GM23248 (cell line): Measurements from ENCODE around the gene PLSCR3. TPM values are rescaled to one million over a fixed set of nuclear protein-coding genes. Genes with fewer than 3 reads are reported as not detected.

ENCODE experiments used
- DNase-seq: peaks from one replicate; pipeline ENCODE4 v3.0.0-alpha.2; 2015
- H2AFZ ChIP-seq: fragments of 200-600 bp; sonication (generic); 2 replicates; pipeline ENCODE4 v1.6.1; 2016; ENCODE audit warnings: antibody characterized with exemption
- H3F3A ChIP-seq: fragments of 200-600 bp; sonication (generic); 2 replicates; pipeline ENCODE4 v1.6.1; 2016; ENCODE audit warnings: mild to moderate bottlenecking, antibody characterized with exemption, mixed run types; ENCODE audit not compliant: insufficient read depth
- H3K27ac ChIP-seq: fragments of 200-600 bp; sonication (generic); 2 replicates; pipeline ENCODE4 v1.5.1; 2016; ENCODE audit warnings: mild to moderate bottlenecking
- H3K27me3 ChIP-seq: fragments of 200-600 bp; sonication (generic); replicated peaks from 2 replicates; pipeline ENCODE4 v1.6.1; 2016; ENCODE audit warnings: mild to moderate bottlenecking; ENCODE audit not compliant: insufficient read depth
- H3K36me3 ChIP-seq: fragments of 200-600 bp; sonication (generic); 2 replicates; pipeline ENCODE4 v1.6.1; 2016; ENCODE audit warnings: low read depth, mild to moderate bottlenecking
- H3K4me1 ChIP-seq: fragments of 200-600 bp; sonication (generic); 2 replicates; pipeline ENCODE4 v1.6.1; 2016; ENCODE audit warnings: mild to moderate bottlenecking; ENCODE audit not compliant: insufficient read depth
- H3K4me2 ChIP-seq: fragments of 200-600 bp; sonication (generic); one replicate; pipeline ENCODE4 v1.6.1; 2016; ENCODE audit warnings: mild to moderate bottlenecking; ENCODE audit not compliant: unreplicated experiment
- H3K4me3 ChIP-seq: fragments of 200-600 bp; sonication (generic); 2 replicates; pipeline ENCODE4 v1.5.1; 2016; ENCODE audit warnings: mild to moderate bottlenecking
- H3K79me2 ChIP-seq: fragments of 200-600 bp; sonication (generic); 2 replicates; pipeline ENCODE4 v1.6.1; 2016; ENCODE audit warnings: mild to moderate bottlenecking; ENCODE audit not compliant: insufficient read depth
- H3K9ac ChIP-seq: fragments of 200-600 bp; sonication (generic); 2 replicates; pipeline ENCODE4 v1.6.1; 2016; ENCODE audit warnings: mild to moderate bottlenecking
- H3K9me2 ChIP-seq: fragments of 200-600 bp; sonication (generic); 2 replicates; pipeline ENCODE4 v1.6.1; 2016; ENCODE audit warnings: mixed run types, mild to moderate bottlenecking, moderate library complexity; ENCODE audit not compliant: insufficient read depth
- H3K9me3 ChIP-seq: fragments of 200-600 bp; sonication (generic); one replicate; pipeline ENCODE4 v1.6.1; 2017; ENCODE audit warnings: low read depth
- H4K20me1 ChIP-seq: fragments of 200-600 bp; sonication (generic); 2 replicates; pipeline ENCODE4 v1.6.0; 2016; ENCODE audit not compliant: insufficient read depth
- EZH2 ChIP-seq: fragments of 200-600 bp; sonication (generic); IDR thresholded peaks from 2 replicates; pipeline ENCODE4 v1.6.1; 2018; ENCODE audit warnings: antibody characterized with exemption, mild to moderate bottlenecking; ENCODE audit not compliant: insufficient read depth, poor library complexity, severe bottlenecking
- EZH2phosphoT487 ChIP-seq: fragments of 200-600 bp; sonication (generic); IDR thresholded peaks from 2 replicates; pipeline ENCODE4 v1.6.1; 2018; ENCODE audit warnings: antibody characterized with exemption, moderate library complexity, mild to moderate bottlenecking, low read depth; ENCODE audit not compliant: insufficient read depth
- WGBS, 2 experiments: methylation state at CpG; one replicate each; pipeline ENCODE4 v1.1.6; 2015 to 2017; ENCODE audit warnings: low lambda C conversion rate in 2 of 2, low coverage in 1 of 2; ENCODE audit errors: missing lambda C conversion rate in 2 of 2; 5-methylcytosine and 5-hydroxymethylcytosine counted together
- in situ Hi-C: fragments of 300-500 bp; cut with MboI; formaldehyde crosslinking; loops from 2 replicates; pipeline ENCODE4 v1.15.0; 2020
- polyA plus RNA-seq: library from polyadenylated mRNA; unstranded; fragments of >200 nt; fragmentation: Nextera tagmentation; extraction: Ambion mirVana; gene quantifications from 2 replicates; pipeline ENCODE4 v1.2.1, GENCODE V29; 2016
- total RNA-seq: library from RNA; depleted of rRNA; stranded (reverse); fragments of >200 nt; shearing (Covaris generic); gene quantifications from 2 replicates; pipeline ENCODE4 v1.2.3, GENCODE V29; 2014

PLSCR3 gene
- total and polyA plus RNA-seq, 2 experiments from 2014 or later, result 73.9 to 136 TPM

DNA sequence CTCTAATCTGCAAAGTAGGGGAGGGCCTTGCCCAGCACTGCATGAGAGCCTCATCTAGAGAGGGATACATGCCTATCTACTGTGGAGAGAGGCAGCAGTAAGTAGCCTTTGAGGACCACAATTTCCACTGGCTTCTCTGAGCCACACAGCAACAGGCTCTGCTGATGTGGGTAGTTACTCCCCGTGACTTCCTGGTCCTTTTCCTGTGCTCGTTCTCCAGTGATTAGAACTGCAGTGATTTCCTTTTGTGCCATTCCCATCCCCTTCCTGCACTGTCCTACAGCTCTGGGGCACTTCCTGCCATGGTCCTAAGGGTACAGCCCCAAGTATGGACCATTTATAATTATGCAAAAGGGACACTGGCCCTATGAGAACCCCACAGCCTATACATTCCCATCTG lies 3.0 kb downstream of the PLSCR3 start:
- Histone ChIP-seq H3K9me3 (no peaks in the 10 kb centered on the region), H3K27ac (no peak overlapping the region), H3K4me2 (no peak overlapping the region), H3K4me3 (no peak overlapping the region), H3K9ac (no peak overlapping the region), H4K20me1 (no peaks in the 10 kb centered on the region), H3K79me2 (peaks cover 22% of the 10 kb centered on the region), H3K9me2 (no peaks in the 10 kb centered on the region), H3K27me3 (no peaks in the 10 kb centered on the region), H3F3A (0 out of 2 replicates have a peak, but pooled peaks cover 6% of the 10 kb centered on the region), H2AFZ (no peak overlapping the region), H3K36me3 (peaks cover 4% of the 10 kb centered on the region; the same call in 1 of the 2 replicates), H3K4me1 (peaks cover 4% of the 10 kb centered on the region; the same call in 1 of the 2 replicates)
- 89 to 96% methylated on average over 2 of the region's 2 CpGs for WGBS, 2 experiments
- TF ChIP-seq EZH2phosphoT487 (no peak), EZH2 (no peak)
- in situ Hi-C loops, result no loop called here
- no peak for DNase-seq

DNA sequence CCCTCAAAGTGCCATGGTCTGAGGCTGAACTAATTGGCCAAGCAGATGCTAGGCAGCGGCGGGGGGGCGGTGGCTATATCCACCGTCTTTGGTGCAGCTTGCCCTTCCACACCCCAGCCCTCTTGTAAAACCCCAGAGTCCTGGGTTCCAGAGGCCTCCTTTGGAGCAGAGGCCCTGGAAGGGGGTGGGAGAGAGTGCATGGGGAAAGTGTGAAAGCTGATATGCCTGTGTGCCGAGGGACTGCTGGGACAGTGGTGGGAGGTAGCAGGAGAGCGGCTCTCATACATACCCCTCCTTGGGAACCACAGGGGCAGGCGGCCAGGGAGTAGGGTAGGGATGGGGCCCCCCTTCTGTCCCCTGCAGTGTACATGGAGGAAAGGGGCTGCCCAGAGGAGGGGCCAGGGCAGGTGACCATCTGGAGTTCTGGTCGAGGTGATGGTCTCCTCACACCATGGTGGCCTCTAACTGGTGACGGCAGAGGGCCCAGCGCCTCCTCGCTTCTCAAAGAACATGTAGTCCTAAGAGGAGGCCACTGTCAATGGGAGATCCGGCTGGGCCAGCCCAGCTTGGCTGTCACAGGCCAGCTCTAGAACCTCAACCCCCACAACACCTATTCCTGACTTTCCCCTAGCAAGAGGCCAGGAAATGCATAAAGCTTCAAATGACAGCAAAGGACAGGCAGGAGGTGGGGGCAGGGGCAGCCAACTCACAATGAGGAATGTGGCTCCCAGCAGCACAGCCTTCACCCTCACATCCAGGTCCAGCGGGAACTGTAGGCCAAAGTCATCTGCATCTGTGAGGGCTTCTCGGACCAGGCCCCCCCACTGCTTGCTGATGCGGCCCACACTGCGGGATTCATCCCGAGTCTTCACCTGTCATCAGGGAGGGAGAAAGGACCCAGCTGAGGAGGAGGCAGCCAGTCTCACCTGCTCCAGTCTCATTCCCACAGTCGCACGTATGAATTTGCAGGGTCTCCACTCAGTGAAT lies 4.1 kb downstream of the PLSCR3 start:
- no peak for DNase-seq

DNA sequence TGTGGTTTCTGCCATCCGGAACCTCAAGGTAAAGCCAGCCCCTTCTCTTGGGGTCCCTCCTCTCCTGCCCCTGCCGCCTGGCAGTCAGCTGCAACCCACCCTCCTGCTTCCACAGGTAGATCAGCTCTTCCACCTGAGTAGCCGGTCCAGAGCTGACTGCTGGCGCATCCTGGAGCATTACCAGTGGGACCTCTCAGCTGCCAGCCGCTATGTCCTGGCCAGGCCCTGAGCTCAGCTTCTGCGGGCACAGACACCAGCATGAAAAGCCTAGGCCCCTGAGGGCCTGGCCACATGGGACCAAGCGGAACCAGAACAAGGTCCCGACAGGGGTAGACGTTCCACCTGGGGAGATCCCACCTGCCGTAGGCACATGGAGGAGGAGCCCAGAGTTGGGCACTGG lies 5.5 kb downstream of the PLSCR3 start:
- Histone ChIP-seq H3K36me3 (peaks cover 4% of the 10 kb centered on the region; the same call in 1 of the 2 replicates), H4K20me1 (no peaks in the 10 kb centered on the region), H3K27ac (no peak overlapping the region), H3K9ac (no peak overlapping the region), H3K79me2 (peaks cover 19% of the 10 kb centered on the region), H3K27me3 (no peaks in the 10 kb centered on the region), H3K9me2 (no peaks in the 10 kb centered on the region), H3K9me3 (no peaks in the 10 kb centered on the region), H3F3A (no peaks in the 10 kb centered on the region), H3K4me1 (no peaks in the 10 kb centered on the region), H3K4me3 (no peak overlapping the region), H2AFZ (no peak overlapping the region), H3K4me2 (no peak overlapping the region)
- in situ Hi-C loops, result no loop called here
- DNase-seq, result no peak
- 94 to 97% methylated on average over 10 of the region's 10 CpGs for WGBS, 2 experiments
- no peak for TF ChIP-seq EZH2phosphoT487

More for the DNA sequence above, 4.1 kb downstream of the PLSCR3 start:
- H2AFZ ChIP-seq, result no peak overlapping the region
- H3K27me3 ChIP-seq, result no peaks in the 10 kb centered on the region
- no peak overlapping the region for H3K27ac ChIP-seq
- no peaks in the 10 kb centered on the region for H4K20me1 ChIP-seq
- H3K4me2 ChIP-seq, result no peak overlapping the region
- no peak overlapping the region for H3K4me3 ChIP-seq
- H3K9me3 ChIP-seq, result no peaks in the 10 kb centered on the region
- H3K9ac ChIP-seq, result no peak overlapping the region
- H3K4me1 ChIP-seq, result peaks cover 3% of the 10 kb centered on the region; the same call in 1 of the 2 replicates
- peaks cover 4% of the 10 kb centered on the region; the same call in 1 of the 2 replicates for H3K36me3 ChIP-seq
- H3F3A ChIP-seq, result no peaks in the 10 kb centered on the region
- peaks cover 22% of the 10 kb centered on the region for H3K79me2 ChIP-seq
- TF ChIP-seq EZH2phosphoT487, result no peak
- in situ Hi-C loops, result no loop called here
- 83 to 92% methylated on average over 17 to 19 of the region's 19 CpGs for WGBS, 2 experiments
- H3K9me2 ChIP-seq, result no peaks in the 10 kb centered on the region

DNA sequence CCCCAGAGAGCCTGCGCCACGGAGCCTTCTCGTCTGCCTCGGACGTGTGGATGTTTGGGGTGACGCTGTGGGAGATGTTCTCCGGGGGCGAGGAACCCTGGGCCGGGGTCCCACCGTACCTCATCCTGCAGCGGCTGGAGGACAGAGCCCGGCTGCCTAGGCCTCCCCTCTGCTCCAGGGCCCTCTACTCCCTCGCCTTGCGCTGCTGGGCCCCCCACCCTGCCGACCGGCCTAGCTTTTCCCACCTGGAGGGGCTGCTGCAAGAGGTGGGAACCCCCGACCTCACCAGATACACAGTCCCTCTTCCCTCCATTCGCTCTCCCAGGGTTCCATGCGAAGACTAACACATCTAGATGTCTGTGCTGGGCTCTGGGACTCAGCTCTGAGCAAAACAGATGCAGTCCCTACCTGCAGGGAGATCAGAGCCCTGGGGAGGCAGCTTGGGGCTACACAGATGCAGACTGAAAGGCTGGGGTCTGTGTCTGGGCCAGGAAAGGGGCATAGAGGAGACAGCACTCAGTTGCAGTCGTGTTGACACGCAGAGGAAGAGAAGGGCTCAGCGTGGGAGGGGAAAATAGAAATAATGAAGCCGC lies 9.7 kb downstream of the PLSCR3 start:
- H3K4me3 ChIP-seq, result no peak overlapping the region

More for the DNA sequence above, 9.7 kb downstream of the PLSCR3 start:
- H3F3A ChIP-seq, result no peaks in the 10 kb centered on the region
- H3K9me3 ChIP-seq, result no peaks in the 10 kb centered on the region
- no peaks in the 10 kb centered on the region for H4K20me1 ChIP-seq
- in situ Hi-C loops, result no loop called here
- no peak overlapping the region for H2AFZ ChIP-seq
- no peaks in the 10 kb centered on the region for H3K79me2 ChIP-seq
- TF ChIP-seq EZH2phosphoT487 (no peak), EZH2 (no peak)
- no peak for DNase-seq
- H3K36me3 ChIP-seq, result peaks cover 4% of the 10 kb centered on the region; the same call in 1 of the 2 replicates
- H3K27me3 ChIP-seq, result no peaks in the 10 kb centered on the region
- H3K9me2 ChIP-seq, result no peaks in the 10 kb centered on the region
- H3K4me1 ChIP-seq, result peaks cover 6% of the 10 kb centered on the region
- 82 to 87% methylated on average over 23 of the region's 23 CpGs for WGBS, 2 experiments
- H3K4me2 ChIP-seq, result no peak overlapping the region
- no peak overlapping the region for H3K27ac ChIP-seq
- no peak overlapping the region for H3K9ac ChIP-seq
